ENCODE results near the gene TSPAN13.

The TSPAN13 gene

DNA sequence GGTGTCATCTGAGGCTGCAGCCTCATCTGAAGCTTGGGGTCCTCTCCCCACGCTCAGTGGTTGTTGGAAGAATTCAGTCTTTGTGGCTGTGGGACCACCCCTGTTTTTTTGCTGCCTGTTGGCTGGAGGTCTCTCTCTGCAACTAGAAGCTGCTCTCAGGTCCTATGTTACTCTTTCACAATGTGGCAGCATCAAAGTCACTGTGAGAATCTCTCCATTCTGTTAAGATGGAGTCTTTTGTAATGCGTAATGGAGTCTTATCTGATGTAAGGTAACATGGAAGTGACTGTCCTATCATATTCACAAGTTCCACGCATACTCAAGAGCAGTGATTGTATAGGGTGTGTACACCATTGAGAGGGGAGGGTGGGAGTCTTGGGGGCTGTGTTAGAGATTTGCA is 24.9 kb downstream of the TSPAN13 start:
- TF ChIP-seq, protein P1, sequence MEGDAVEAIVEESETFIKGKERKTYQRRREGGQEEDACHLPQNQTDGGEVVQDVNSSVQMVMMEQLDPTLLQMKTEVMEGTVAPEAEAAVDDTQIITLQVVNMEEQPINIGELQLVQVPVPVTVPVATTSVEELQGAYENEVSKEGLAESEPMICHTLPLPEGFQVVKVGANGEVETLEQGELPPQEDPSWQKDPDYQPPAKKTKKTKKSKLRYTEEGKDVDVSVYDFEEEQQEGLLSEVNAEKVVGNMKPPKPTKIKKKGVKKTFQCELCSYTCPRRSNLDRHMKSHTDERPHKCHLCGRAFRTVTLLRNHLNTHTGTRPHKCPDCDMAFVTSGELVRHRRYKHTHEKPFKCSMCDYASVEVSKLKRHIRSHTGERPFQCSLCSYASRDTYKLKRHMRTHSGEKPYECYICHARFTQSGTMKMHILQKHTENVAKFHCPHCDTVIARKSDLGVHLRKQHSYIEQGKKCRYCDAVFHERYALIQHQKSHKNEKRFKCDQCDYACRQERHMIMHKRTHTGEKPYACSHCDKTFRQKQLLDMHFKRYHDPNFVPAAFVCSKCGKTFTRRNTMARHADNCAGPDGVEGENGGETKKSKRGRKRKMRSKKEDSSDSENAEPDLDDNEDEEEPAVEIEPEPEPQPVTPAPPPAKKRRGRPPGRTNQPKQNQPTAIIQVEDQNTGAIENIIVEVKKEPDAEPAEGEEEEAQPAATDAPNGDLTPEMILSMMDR (IDR thresholded peaks at IDR 0.05) = no peak

DNA sequence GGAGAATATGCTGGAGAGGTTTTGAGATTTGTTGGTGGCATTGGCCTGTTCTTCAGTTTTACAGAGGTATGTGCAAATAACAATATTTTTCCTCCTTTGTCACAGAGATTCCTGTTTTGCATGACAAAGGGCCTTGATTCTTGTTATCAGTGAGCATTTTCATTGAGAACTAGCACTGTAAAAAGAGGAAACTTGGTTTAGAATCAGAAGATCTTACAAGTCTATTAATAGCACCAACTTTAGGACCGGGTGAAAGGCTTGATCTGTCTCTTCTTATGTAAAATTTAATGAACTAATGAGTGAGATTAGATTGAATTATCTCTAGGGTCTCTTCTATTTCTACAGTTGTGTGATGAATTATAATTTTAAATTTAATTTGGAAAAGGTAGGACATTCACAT is 25.5 kb downstream of the TSPAN13 start:
- TF ChIP-seq, protein P1 (IDR thresholded peaks at IDR 0.05) = no peak

GRCh38 chr7:16780596-16780995 is 27.0 kb downstream of the TSPAN13 start:
- TF ChIP-seq, protein P1 (IDR thresholded peaks at IDR 0.05) = no peak

- TF ChIP-seq, protein P1 (IDR thresholded peaks at IDR 0.05) = no peak
Observed at GRCh38 chr7:16785321-16785720, 31.8 kb downstream of the TSPAN13 start.

- TF ChIP-seq, protein P1 (IDR thresholded peaks at IDR 0.05) = no peak
Observed at GRCh38 chr7:16785846-16786245, 32.3 kb downstream of the TSPAN13 start.

DNA sequence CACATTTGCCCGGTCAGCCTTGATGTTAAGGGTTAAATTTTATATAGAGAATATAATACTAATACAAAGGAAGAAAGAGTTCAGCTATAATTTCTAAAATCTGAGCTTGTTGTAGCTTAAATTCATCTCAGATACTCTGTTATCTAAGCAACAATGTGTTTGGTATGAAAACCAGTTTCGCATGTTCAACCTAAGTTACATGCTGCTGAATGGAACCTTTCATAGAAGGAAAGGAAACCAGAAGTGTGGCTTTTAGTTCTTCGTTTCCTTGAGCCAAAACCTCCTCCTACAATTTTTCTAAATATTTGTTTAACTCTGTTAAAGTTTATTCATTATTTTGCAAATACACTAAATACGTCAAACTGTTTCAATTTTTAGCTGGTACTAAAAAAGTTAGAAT is 32.7 kb downstream of the TSPAN13 start:
- TF ChIP-seq, protein P1 (IDR thresholded peaks at IDR 0.05) = no peak

DNA sequence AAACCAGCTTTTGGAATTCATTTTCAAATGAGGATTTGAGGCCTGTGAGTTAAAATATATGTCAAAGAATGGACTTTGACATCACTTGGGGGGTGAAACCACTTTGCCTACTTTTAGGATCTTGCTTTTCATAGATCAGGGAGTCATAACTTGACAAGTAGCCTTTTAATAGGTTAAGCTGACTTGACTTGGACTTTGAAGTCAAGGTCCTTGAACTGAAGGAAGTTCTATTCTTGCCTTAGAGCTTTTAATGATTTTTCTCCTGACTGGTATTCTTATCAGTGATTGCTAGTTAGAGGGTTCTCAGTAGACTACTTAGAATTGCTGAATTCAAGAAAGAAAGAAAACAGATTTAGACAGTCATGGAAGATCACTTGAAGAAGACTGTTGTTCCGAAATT is 33.6 kb downstream of the TSPAN13 start:
- TF ChIP-seq, protein P1 (IDR thresholded peaks at IDR 0.05) = no peak

- TF ChIP-seq, protein P1 (IDR thresholded peaks at IDR 0.05) = no peak
Observed at GRCh38 chr7:16791071-16791470, 37.5 kb downstream of the TSPAN13 start.
